ENCODE measurements around the gene AGPAT4. TPM values are rescaled to one million over a fixed set of nuclear protein-coding genes. Genes with fewer than 3 reads are reported as not detected.

Gene AGPAT4
- total RNA-seq, 1 experiment from 2014 or later: 15.5 TPM

- DNase-seq (ENCODE audit: low read depth, low spot score): no peak
- 0 out of 2 replicates have a peak, but pooled peaks cover 10% of the 10 kb centered on the region for H4K20me1 ChIP-seq (ENCODE audit: insufficient read depth)
- no peaks in the 10 kb centered on the region for H3K27me3 ChIP-seq (ENCODE audit: insufficient read depth, low read length)
- no peaks in the 10 kb centered on the region for H3K9me2 ChIP-seq (ENCODE audit: insufficient read depth)
- intact Hi-C loops (cut with micrococcal nuclease): loop anchor here (10.0 kb wide), 1 partner anchor 160 kb away; no protein-coding TSS in a partner anchor
- no peaks in the 10 kb centered on the region for H3K79me2 ChIP-seq (ENCODE audit: insufficient read depth, low read length)
- H3K36me3 ChIP-seq (ENCODE audit: control insufficient read depth in 1 of 2, insufficient read depth in 2 of 2, low read length in 2 of 2): peaks cover 3 to 43% of the 10 kb centered on the region in 2 experiments; a peak in 3 of 4 replicates
- POLR2A ChIA-PET: no interaction called here
- peak; percentile 33; the same call in 1 of the 2 replicates for TF ChIP-seq JUND (IDR thresholded peaks at IDR 0.05)
- 0 out of 2 replicates have a peak, but pooled peaks have one; percentile 12 for TF ChIP-seq RAD21 (IDR thresholded peaks at IDR 0.05; ENCODE audit: low read depth)
- peak; percentile 53; the same call in 1 of the 2 replicates for TF ChIP-seq FOSL1 (IDR thresholded peaks at IDR 0.05; ENCODE audit: low read depth)
- TF ChIP-seq EGR1 (IDR thresholded peaks at IDR 0.05; ENCODE audit: low read depth): no peak
- TF ChIP-seq EZH2 (IDR thresholded peaks at IDR 0.05): no peak
- 0 out of 2 replicates have a peak, but pooled peaks have one; percentile 12 for TF ChIP-seq CEBPB (IDR thresholded peaks at IDR 0.05; ENCODE audit: low read depth)
- TF ChIP-seq REST (IDR thresholded peaks at IDR 0.05; ENCODE audit: low read depth): no peak
- no peak for TF ChIP-seq CBX3 (IDR thresholded peaks at IDR 0.05; ENCODE audit: low read depth)
- TF ChIP-seq ZBTB33 (IDR thresholded peaks at IDR 0.05; ENCODE audit: extremely low read depth, insufficient replicate concordance, low read length): no peak
- RAD21 ChIA-PET (ENCODE audit: low non-redundant PET in 1 of 2, low total read pairs in 2 of 2, uncharacterized antibody in 2 of 2, unreplicated experiment in 2 of 2): no interaction called here
- no peak overlapping the region for H3K27ac ChIP-seq (ENCODE audit: low read depth, low read length)
- no peak for ATAC-seq
- CTCF ChIA-PET: interaction anchor here (0.8 kb wide), 1 partner anchor 276 kb away, joined by 3 read pairs; no protein-coding TSS in a partner anchor
- no peaks in the 10 kb centered on the region for H3K9me3 ChIP-seq (ENCODE audit: control insufficient read depth in 1 of 2, insufficient read depth in 1 of 2, low read depth in 1 of 2, low read length in 2 of 2)
- H3K9ac ChIP-seq (ENCODE audit: low read length): no peak overlapping the region
- H2AFZ ChIP-seq (ENCODE audit: low read depth, low read length, poor library complexity, severe bottlenecking): no peak overlapping the region
- no TSS peak for BruUV-seq (replicated peaks)
- peaks cover 0 to 7% of the 10 kb centered on the region in 2 experiments; a peak in 2 of 4 replicates for H3K4me1 ChIP-seq (ENCODE audit: control insufficient read depth in 1 of 2, insufficient read depth in 2 of 2, low read length in 2 of 2)
- H3K4me3 ChIP-seq (replicated peaks in 1 of 2; ENCODE audit: low read depth in 1 of 2, low read length in 2 of 2): no peak overlapping the region
- peak overlapping the region; percentile 25; the same call in 1 of the 2 replicates for H3K4me2 ChIP-seq (ENCODE audit: low read length)
Measured at GRCh38 chr6:161094955-161095354, 178.9 kb downstream of the AGPAT4 start.

Measured in HCT116 (cell line).